ENCODE measurements around the gene ASH1L. TPM values are rescaled to one million over a fixed set of nuclear protein-coding genes. Genes with fewer than 3 reads are reported as not detected.
"Not testable (repeated sequence)": the region's sequence is repeated elsewhere in the genome, so short reads cannot be mapped to it uniquely, and the experiment has no call there.

Gene ASH1L
- polyA plus RNA-seq, 4 donors, result 3.5 to 30.9 (median 6.5) TPM

DNA sequence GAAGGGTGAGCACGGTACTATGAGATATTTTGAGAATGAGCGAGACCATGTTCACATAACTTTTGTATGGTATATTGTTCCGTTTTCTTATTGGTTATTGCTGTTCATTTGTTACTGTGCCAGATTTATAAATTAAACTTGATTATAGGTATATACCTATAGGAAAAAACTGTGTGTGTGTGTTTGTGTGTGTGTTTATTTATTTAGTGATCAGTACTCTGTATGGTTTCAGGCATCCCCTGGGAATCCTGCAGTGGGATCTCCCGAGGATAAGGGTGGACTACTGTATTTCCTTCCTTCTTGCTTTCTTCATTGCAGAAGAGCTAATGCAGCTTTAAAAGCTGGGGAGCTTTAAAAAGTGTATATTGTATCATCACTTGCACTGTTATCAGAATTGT is 8.0 kb upstream of the ASH1L start:
- no peak for DNase-seq
- Histone ChIP-seq H3K27me3 (ENCODE audit: control insufficient read depth in 3 of 3, insufficient read depth in 3 of 3, low read length in 3 of 3) (no peaks in the 10 kb centered on the region), H3K36me3 (ENCODE audit: control insufficient read depth in 3 of 3, insufficient read depth in 2 of 3, low read depth in 1 of 3, low read length in 3 of 3) (peaks cover 0 to 21% (median 0%) of the 10 kb centered on the region in 3 donors), H3K4me1 (ENCODE audit: control insufficient read depth in 3 of 3, insufficient read depth in 2 of 3, low read depth in 1 of 3, low read length in 2 of 3) (no peaks in the 10 kb centered on the region), H3K9me3 (ENCODE audit: control insufficient read depth in 2 of 2, insufficient read depth in 1 of 2, low read depth in 1 of 2, low read length in 1 of 2) (no peaks in the 10 kb centered on the region), H3K4me3 (ENCODE audit: low read depth in 1 of 3, low read length in 3 of 3) (no peak overlapping the region), H3K27ac (ENCODE audit: low read depth in 1 of 3, low read length in 2 of 3) (no peak overlapping the region)
- FAIRE-seq, result no peak
- 71 to 80% (median 75%) methylated on average over 4 of the region's 4 CpGs for WGBS, 3 donors

DNA sequence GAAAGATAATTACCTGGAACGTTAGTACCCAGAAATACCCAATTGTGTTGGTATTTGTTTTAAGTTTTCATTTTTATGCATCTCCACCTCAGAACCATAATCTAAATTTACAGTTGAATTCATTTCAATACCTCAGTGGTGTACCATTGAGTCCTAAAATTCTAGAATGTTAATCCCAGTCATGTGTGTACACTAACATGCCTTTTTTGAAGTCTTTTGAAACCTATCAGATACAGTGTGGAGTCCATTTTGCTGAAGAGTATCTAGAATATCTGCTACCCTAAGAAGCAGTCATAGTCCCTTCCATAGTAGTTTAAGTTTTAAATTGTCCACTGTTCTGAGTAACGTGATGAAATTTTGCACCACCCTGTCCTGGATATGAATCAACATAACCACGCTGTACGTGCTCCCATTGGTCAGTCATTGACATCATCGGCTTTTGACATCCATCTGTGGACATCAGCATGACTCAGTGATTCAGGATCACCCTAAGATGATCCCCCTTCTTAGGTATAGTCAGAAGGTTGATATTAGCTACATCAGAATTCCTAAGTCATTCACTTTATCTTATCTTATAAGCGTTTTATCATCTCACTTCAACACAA is 7.5 kb upstream of the ASH1L start:
- 75 to 82% (median 77%) methylated on average over 6 of the region's 6 CpGs for WGBS, 3 donors
- Histone ChIP-seq H3K27me3 (ENCODE audit: control insufficient read depth in 3 of 3, insufficient read depth in 3 of 3, low read length in 3 of 3) (no peaks in the 10 kb centered on the region), H3K4me1 (ENCODE audit: control insufficient read depth in 3 of 3, insufficient read depth in 2 of 3, low read depth in 1 of 3, low read length in 2 of 3) (no peaks in the 10 kb centered on the region), H3K27ac (ENCODE audit: low read depth in 1 of 3, low read length in 2 of 3) (no peak overlapping the region), H3K36me3 (ENCODE audit: control insufficient read depth in 3 of 3, insufficient read depth in 2 of 3, low read depth in 1 of 3, low read length in 3 of 3) (peaks cover 0 to 21% (median 0%) of the 10 kb centered on the region in 3 donors), H3K9me3 (ENCODE audit: control insufficient read depth in 2 of 2, insufficient read depth in 1 of 2, low read depth in 1 of 2, low read length in 1 of 2) (no peaks in the 10 kb centered on the region), H3K4me3 (ENCODE audit: low read depth in 1 of 3, low read length in 3 of 3) (no peak overlapping the region)
- no peak for FAIRE-seq
- DNase-seq, result no peak

DNA sequence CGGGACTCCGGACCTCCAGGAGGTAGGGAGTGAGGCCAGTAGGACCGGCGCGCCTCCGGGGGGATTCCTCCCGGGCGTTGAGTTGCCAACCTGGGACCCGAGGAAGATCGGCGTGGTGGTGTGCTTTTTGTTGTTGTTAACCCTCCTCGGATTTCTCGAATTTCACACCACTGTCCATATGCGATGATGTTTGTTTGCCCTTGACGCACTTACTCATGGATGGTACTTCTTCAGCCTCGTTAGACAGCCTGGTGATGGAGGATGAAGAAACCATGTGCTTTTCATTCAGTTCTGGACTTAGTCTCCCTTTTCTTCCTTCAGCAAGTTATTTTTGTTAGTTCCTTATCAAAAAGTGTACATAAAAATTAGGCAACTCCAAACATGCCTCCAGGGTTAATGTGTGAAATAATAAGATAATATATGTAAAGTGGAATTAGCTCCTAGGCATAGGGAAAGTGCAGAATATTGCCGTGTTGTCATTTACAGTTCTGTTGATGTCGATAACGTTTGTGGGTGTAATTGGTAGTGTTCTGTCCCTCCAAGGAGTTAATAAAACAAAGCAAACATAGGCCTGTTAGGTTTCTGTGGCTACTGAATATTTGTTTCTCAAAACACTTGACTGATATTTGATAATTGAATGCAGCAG is 897 bp upstream of the ASH1L start:
- Histone ChIP-seq H3K4me3 (ENCODE audit: low read depth in 1 of 3, low read length in 3 of 3) (peak overlapping the region; percentile 70 to 98 (median 98)), H3K36me3 (ENCODE audit: control insufficient read depth in 3 of 3, insufficient read depth in 2 of 3, low read depth in 1 of 3, low read length in 3 of 3) (peaks cover 0 to 14% (median 0%) of the 10 kb centered on the region in 3 donors), H3K27ac (ENCODE audit: low read depth in 1 of 3, low read length in 2 of 3) (peak overlapping the region; percentile 94 to 99 (median 95))
- not testable (repeated sequence) for FAIRE-seq; H3K9me3 ChIP-seq (ENCODE audit: control insufficient read depth in 2 of 2, insufficient read depth in 1 of 2, low read depth in 1 of 2, low read length in 1 of 2); H3K27me3 ChIP-seq (ENCODE audit: control insufficient read depth in 3 of 3, insufficient read depth in 3 of 3, low read length in 3 of 3); H3K4me1 ChIP-seq (ENCODE audit: control insufficient read depth in 3 of 3, insufficient read depth in 2 of 3, low read depth in 1 of 3, low read length in 2 of 3); DNase-seq
- whole genome bisulfite sequencing, 3 donors, result 0 to 1% (median 0%) methylated on average over 18 to 19 of the region's 19 CpGs

DNA sequence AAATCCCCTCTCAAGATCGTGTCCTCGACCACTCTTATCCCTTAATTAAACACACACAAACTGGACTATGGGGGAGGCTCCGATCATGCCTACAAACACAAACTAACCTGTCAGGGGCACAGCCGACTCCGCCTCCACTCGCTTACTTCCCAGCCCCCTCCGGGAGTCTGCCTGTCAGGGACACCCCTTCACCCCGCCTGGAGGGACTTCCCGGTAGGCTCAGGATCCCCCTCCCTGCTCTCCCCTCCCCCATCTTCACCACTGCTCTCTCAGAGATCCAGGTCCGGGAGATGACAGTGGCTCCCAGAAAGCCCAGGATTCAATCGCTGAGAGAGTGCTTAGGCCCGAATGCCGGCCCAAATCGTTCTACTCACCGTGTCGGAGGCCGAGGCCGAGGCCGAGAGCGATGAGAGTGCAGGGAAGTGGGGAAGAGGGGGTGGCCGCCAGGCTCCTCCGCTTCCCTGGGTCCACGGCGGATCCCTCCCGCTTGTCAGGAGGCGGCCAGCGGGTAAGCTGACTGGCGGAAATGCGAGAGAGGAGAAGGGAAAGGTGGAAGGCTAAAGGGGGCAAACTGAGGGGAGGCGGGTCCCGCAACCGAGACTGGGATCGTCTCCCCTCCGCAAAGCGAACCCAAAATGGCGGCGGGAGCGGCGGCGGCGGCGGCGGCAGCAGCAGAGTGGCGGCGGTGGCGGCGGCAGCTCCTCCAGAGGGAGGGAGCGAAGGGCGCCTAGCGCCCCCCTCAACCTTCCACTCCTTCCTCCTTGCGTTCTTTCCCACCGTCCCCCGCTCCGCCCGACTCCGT is 623 bp downstream of the ASH1L start:
- H3K4me1 ChIP-seq (ENCODE audit: control insufficient read depth in 3 of 3, insufficient read depth in 2 of 3, low read depth in 1 of 3, low read length in 2 of 3); H3K27me3 ChIP-seq (ENCODE audit: control insufficient read depth in 3 of 3, insufficient read depth in 3 of 3, low read length in 3 of 3): not testable (repeated sequence)
- peak overlapping the region; percentile 70 to 98 (median 98) for H3K4me3 ChIP-seq (ENCODE audit: low read depth in 1 of 3, low read length in 3 of 3)

DNA sequence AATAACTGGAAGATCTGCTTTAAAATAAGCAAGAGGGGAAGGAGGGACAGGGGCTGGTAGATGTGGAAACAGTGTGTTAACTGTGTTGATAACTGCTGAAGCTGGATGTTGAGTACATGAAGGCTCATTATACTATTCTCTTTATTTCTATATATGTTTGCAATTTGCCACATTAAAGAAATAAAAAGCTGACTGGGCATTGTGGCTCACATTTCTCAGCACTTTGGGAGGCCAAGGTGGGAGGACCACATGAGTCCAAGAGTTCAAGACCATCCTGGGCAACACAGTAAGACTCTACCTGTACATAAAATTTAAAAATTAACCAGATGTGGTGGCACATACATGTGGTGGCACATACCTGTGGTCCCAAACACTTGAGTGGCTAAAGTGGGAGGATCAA is 6.7 kb downstream of the ASH1L start:
- Histone ChIP-seq H3K9me3 (ENCODE audit: control insufficient read depth in 2 of 2, insufficient read depth in 1 of 2, low read depth in 1 of 2, low read length in 1 of 2) (no peaks in the 10 kb centered on the region), H3K36me3 (ENCODE audit: control insufficient read depth in 3 of 3, insufficient read depth in 2 of 3, low read depth in 1 of 3, low read length in 3 of 3) (peaks cover 0 to 32% (median 0%) of the 10 kb centered on the region in 3 donors), H3K4me1 (ENCODE audit: control insufficient read depth in 3 of 3, insufficient read depth in 2 of 3, low read depth in 1 of 3, low read length in 2 of 3) (peaks cover 0 to 4% (median 0%) of the 10 kb centered on the region in 3 donors), H3K27ac (ENCODE audit: low read depth in 1 of 3, low read length in 2 of 3) (no peak overlapping the region), H3K27me3 (ENCODE audit: control insufficient read depth in 3 of 3, insufficient read depth in 3 of 3, low read length in 3 of 3) (no peaks in the 10 kb centered on the region), H3K4me3 (ENCODE audit: low read depth in 1 of 3, low read length in 3 of 3) (no peak overlapping the region)
- no peak for FAIRE-seq
- DNase-seq, result no peak

More for the DNA sequence above, 623 bp downstream of the ASH1L start:
- not testable (repeated sequence) for FAIRE-seq; H3K9me3 ChIP-seq (ENCODE audit: control insufficient read depth in 2 of 2, insufficient read depth in 1 of 2, low read depth in 1 of 2, low read length in 1 of 2)
- peak overlapping the region; percentile 62 to 99 (median 96) for H3K27ac ChIP-seq (ENCODE audit: low read depth in 1 of 3, low read length in 2 of 3)
- peaks cover 0 to 14% (median 0%) of the 10 kb centered on the region in 3 donors for H3K36me3 ChIP-seq (ENCODE audit: control insufficient read depth in 3 of 3, insufficient read depth in 2 of 3, low read depth in 1 of 3, low read length in 3 of 3)
- peak; percentile 28 to 85 for DNase-seq
- WGBS, 3 donors, result 0% methylated on average over 20 to 49 of the region's 56 CpGs

DNA sequence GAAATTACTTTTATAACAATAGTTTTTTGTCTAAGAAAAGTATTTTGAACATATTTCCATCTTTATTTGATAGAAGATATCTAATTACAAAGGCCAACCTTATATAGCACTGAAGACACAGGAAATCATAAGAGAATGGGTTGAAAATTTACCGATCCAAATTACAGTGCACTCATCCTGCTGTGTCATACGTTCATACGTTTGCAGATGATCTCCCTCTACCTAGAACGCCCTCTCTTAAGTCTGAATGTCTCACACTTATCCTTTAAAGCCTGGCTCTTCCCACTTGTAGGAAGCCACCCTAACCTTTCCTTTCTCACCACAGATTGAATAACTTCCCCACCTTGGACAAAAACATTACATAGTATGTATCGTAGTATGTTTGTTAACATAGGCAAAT is 9.3 kb downstream of the ASH1L start:
- Histone ChIP-seq H3K27ac (ENCODE audit: low read depth in 1 of 3, low read length in 2 of 3) (no peak overlapping the region), H3K4me3 (ENCODE audit: low read depth in 1 of 3, low read length in 3 of 3) (no peak overlapping the region), H3K4me1 (ENCODE audit: control insufficient read depth in 3 of 3, insufficient read depth in 2 of 3, low read depth in 1 of 3, low read length in 2 of 3) (no peaks in the 10 kb centered on the region), H3K9me3 (ENCODE audit: control insufficient read depth in 2 of 2, insufficient read depth in 1 of 2, low read depth in 1 of 2, low read length in 1 of 2) (no peaks in the 10 kb centered on the region), H3K27me3 (ENCODE audit: control insufficient read depth in 3 of 3, insufficient read depth in 3 of 3, low read length in 3 of 3) (no peaks in the 10 kb centered on the region), H3K36me3 (ENCODE audit: control insufficient read depth in 3 of 3, insufficient read depth in 2 of 3, low read depth in 1 of 3, low read length in 3 of 3) (peaks cover 0 to 28% (median 0%) of the 10 kb centered on the region in 3 donors)
- WGBS, 3 donors, result 57 to 64% (median 62%) methylated on average over 5 of the region's 5 CpGs
- DNase-seq (no peak), FAIRE-seq (no peak)

DNA sequence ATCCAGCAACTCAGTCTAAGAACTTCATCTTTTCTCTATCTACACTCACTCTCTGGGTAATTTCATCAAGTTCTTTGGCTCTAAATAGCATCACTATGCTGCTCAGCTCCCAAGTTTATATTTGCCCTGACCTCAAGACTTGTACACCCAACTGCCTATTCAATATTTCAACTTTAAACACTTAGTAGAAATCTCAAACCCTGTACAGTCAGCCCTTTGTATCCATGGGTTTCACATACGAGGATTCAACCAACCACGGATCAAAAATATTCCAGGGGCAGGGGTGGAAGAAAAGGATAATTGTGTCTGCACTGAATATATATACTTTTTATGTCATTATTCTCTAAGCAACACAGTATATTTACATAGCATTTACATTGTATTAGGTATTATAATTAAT is 13.9 kb downstream of the ASH1L start:
- no peak overlapping the region for H3K4me3 ChIP-seq (ENCODE audit: low read depth in 1 of 3, low read length in 3 of 3)
- peaks cover 0 to 20% (median 0%) of the 10 kb centered on the region in 3 donors for H3K36me3 ChIP-seq (ENCODE audit: control insufficient read depth in 3 of 3, insufficient read depth in 2 of 3, low read depth in 1 of 3, low read length in 3 of 3)
- 59 to 92% (median 85%) methylated on average over 2 of the region's 2 CpGs for WGBS, 3 donors
- H3K9me3 ChIP-seq (ENCODE audit: control insufficient read depth in 2 of 2, insufficient read depth in 1 of 2, low read depth in 1 of 2, low read length in 1 of 2), result no peaks in the 10 kb centered on the region
- no peak for FAIRE-seq
- DNase-seq, result no peak
- H3K27ac ChIP-seq (ENCODE audit: low read depth in 1 of 3, low read length in 2 of 3), result no peak overlapping the region
- H3K27me3 ChIP-seq (ENCODE audit: control insufficient read depth in 3 of 3, insufficient read depth in 3 of 3, low read length in 3 of 3), result no peaks in the 10 kb centered on the region
- H3K4me1 ChIP-seq (ENCODE audit: control insufficient read depth in 3 of 3, insufficient read depth in 2 of 3, low read depth in 1 of 3, low read length in 2 of 3), result no peaks in the 10 kb centered on the region

DNA sequence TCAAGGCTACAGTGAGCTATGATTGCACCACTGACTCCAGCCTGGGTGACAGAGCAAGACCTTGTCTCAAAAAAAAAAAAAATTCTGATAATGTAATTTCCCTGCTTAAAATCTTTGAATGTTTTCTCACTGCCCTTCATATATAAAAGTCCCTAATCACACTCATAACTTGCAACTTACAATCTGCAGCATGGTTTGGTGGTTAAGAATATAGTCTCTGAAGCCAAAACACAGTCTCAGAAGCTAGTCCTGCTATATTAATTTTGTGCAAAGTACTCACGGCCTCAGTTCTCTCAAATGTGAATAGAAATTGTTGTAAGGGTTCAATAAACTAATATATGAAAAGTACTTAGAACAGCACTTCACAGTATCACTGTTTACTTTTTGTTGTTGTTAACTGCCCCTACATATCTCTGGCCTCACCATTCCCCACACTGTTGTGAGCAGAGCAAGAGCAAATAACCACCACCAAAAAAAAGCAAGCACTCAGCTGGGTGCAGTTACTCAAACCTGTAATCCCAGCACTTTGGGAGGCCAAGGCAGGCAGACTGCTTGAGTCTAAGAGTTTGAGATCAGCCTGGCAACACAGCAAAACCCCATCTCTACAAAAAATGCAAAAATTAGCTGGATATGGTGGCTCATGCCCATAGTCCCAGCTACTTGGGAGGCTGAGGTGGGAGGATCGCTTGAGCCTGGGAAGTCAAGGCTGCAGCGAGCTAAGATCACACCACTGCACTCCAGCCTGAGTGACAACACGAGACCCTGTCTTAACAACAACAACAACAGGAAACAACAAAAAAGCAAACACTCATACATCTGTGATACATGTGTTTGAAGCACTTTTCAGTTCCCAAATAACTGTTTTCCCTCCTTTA is 22.4 kb downstream of the ASH1L start:
- Histone ChIP-seq H3K9me3 (ENCODE audit: control insufficient read depth in 2 of 2, insufficient read depth in 1 of 2, low read depth in 1 of 2, low read length in 1 of 2) (no peaks in the 10 kb centered on the region), H3K4me1 (ENCODE audit: control insufficient read depth in 3 of 3, insufficient read depth in 2 of 3, low read depth in 1 of 3, low read length in 2 of 3) (peaks cover 0 to 12% (median 12%) of the 10 kb centered on the region in 3 donors), H3K36me3 (ENCODE audit: control insufficient read depth in 3 of 3, insufficient read depth in 2 of 3, low read depth in 1 of 3, low read length in 3 of 3) (peaks cover 0 to 13% (median 0%) of the 10 kb centered on the region in 3 donors), H3K27ac (ENCODE audit: low read depth in 1 of 3, low read length in 2 of 3) (no peak overlapping the region), H3K27me3 (ENCODE audit: control insufficient read depth in 3 of 3, insufficient read depth in 3 of 3, low read length in 3 of 3) (no peaks in the 10 kb centered on the region), H3K4me3 (ENCODE audit: low read depth in 1 of 3, low read length in 3 of 3) (no peak overlapping the region)
- 57 to 77% (median 73%) methylated on average over 4 of the region's 4 CpGs for WGBS, 3 donors
- FAIRE-seq (no peak), DNase-seq (no peak)
